Activated naive CD4-positive, alpha-beta T cell treated with anti-CD3 and anti-CD28 coated beads for 36 hours (primary cell): ENCODE measurements around the gene PRPF19. TPM values are rescaled to one million over a fixed set of nuclear protein-coding genes. Genes with fewer than 3 reads are reported as not detected.
A peak's percentile ranks its signal among the peaks of the same experiment; 100 is the strongest.

Experiments
- CTCF ChIA-PET: fragments of 350-600 bp; sonication (Branson Sonifier 250); formaldehyde crosslinking; loops from one replicate; lab custom pipeline; 2021; ENCODE audit warnings: antibody characterized with exemption; lab: Charles Lee
- DNase-seq: peaks from one replicate; pipeline ENCODE4 v3.0.0-alpha.2; 2020
- H3K27ac Mint-ChIP-seq: one replicate; pipeline ENCODE4 v1.8.0; 2021; ENCODE audit warnings: mild to moderate bottlenecking, mixed read lengths
- H3K27me3 Mint-ChIP-seq: one replicate; pipeline ENCODE4 v1.8.0; 2021; ENCODE audit warnings: low read depth, mixed read lengths
- H3K36me3 Mint-ChIP-seq: one replicate; pipeline ENCODE4 v1.8.0; 2021; ENCODE audit warnings: low read depth, mixed read lengths
- H3K4me1 Mint-ChIP-seq: one replicate; pipeline ENCODE4 v1.8.0; 2021; ENCODE audit warnings: low read depth, mixed read lengths
- H3K4me3 Mint-ChIP-seq: one replicate; pipeline ENCODE4 v1.8.0; 2021; ENCODE audit warnings: mild to moderate bottlenecking, moderate library complexity, mixed read lengths
- H3K9me3 Mint-ChIP-seq: one replicate; pipeline ENCODE4 v1.8.0; 2021; ENCODE audit warnings: mixed read lengths
- intact Hi-C: fragments of 100-400 bp; cut with micrococcal nuclease; formaldehyde crosslinking; loops from one replicate; pipeline ENCODE4 v1.15.1; 2023
- total RNA-seq, 2 experiments: library from RNA; stranded (reverse); gene quantifications; one replicate each; pipeline ENCODE4 v1.2.3, GENCODE V29; 2021

Gene PRPF19
- total RNA-seq, 2 experiments from 2014 or later, result 108 to 119 TPM

- Mint-ChIP-seq H3K9me3 (no peaks in the 10 kb centered on the region), H3K36me3 (peaks cover 54% of the 10 kb centered on the region), H3K4me1 (peaks cover 20% of the 10 kb centered on the region), H3K4me3 (no peak overlapping the region), H3K27me3 (no peaks in the 10 kb centered on the region), H3K27ac (no peak overlapping the region)
- DNase-seq, result no peak
- intact Hi-C loops, result loop anchor here (10.0 kb wide), 1 partner anchor 316 kb away; the partner anchor contains the start of gene VPS37C
- CTCF ChIA-PET, result interaction anchor here (0.8 kb wide), 1 partner anchor 11 kb away, joined by 3 read pairs; no protein-coding TSS in a partner anchor
Observed at GRCh38 chr11:60848714-60849151, 57.7 kb downstream of the PRPF19 start.

GRCh38 chr11:60847896-60848295 lies 58.5 kb downstream of the PRPF19 start:
- Mint-ChIP-seq H3K27ac (no peak overlapping the region), H3K4me1 (peaks cover 26% of the 10 kb centered on the region), H3K4me3 (no peak overlapping the region), H3K36me3 (peaks cover 52% of the 10 kb centered on the region), H3K27me3 (no peaks in the 10 kb centered on the region), H3K9me3 (no peaks in the 10 kb centered on the region)
- CTCF ChIA-PET, result interaction anchor here (3.4 kb wide), 1 partner anchor 16 kb away, joined by 13 read pairs; no protein-coding TSS in a partner anchor
- DNase-seq, result no peak
- intact Hi-C loops, result loop anchor here (10.0 kb wide), 1 partner anchor 317 kb away; the partner anchor contains the start of gene VPS37C

GRCh38 chr11:60847281-60847680 lies 59.1 kb downstream of the PRPF19 start:
- H3K36me3 Mint-ChIP-seq, result peaks cover 52% of the 10 kb centered on the region
- intact Hi-C loops, result loop anchor here (10.0 kb wide), 1 partner anchor 318 kb away; the partner anchor contains the start of gene VPS37C
- H3K27me3 Mint-ChIP-seq, result no peaks in the 10 kb centered on the region
- no peaks in the 10 kb centered on the region for H3K9me3 Mint-ChIP-seq
- H3K4me1 Mint-ChIP-seq, result peaks cover 26% of the 10 kb centered on the region
- H3K4me3 Mint-ChIP-seq, result no peak overlapping the region
- CTCF ChIA-PET, result interaction anchor here (3.4 kb wide), 1 partner anchor 15 kb away, joined by 13 read pairs; no protein-coding TSS in a partner anchor
- no peak overlapping the region for H3K27ac Mint-ChIP-seq
- DNase-seq, result no peak

- H3K27me3 Mint-ChIP-seq, result no peaks in the 10 kb centered on the region
- H3K4me1 Mint-ChIP-seq, result peaks cover 33% of the 10 kb centered on the region
- peaks cover 36% of the 10 kb centered on the region for H3K36me3 Mint-ChIP-seq
- no peak for DNase-seq
- H3K9me3 Mint-ChIP-seq, result no peaks in the 10 kb centered on the region
- H3K27ac Mint-ChIP-seq, result no peak overlapping the region
- H3K4me3 Mint-ChIP-seq, result peak overlapping the region; percentile 78
- CTCF ChIA-PET, result interaction anchor here (3.4 kb wide), 1 partner anchor 13 kb away, joined by 13 read pairs; no protein-coding TSS in a partner anchor
- intact Hi-C loops, result loop anchor here (10.0 kb wide), 1 partner anchor 319 kb away; the partner anchor contains the start of gene VPS37C
Observed at GRCh38 chr11:60845338-60845737, 61.0 kb downstream of the PRPF19 start.

GRCh38 chr11:60844870-60845221 lies 61.5 kb downstream of the PRPF19 start:
- peaks cover 33% of the 10 kb centered on the region for H3K4me1 Mint-ChIP-seq
- peak overlapping the region; percentile 78 for H3K4me3 Mint-ChIP-seq
- no peak overlapping the region for H3K27ac Mint-ChIP-seq
- no peak for DNase-seq
- intact Hi-C loops, result loop anchor here (1.0 to 10.0 kb wide), 4 partner anchors 42 to 517 kb away; partner anchors contain the start of genes CYB561A3, SLC15A3, TMEM138 and VPS37C
- CTCF ChIA-PET, result interaction anchor here (1.9 to 3.4 kb wide), 2 partner anchors 13 to 42 kb away, joined by 8 to 13 read pairs; no protein-coding TSS in a partner anchor
- no peaks in the 10 kb centered on the region for H3K27me3 Mint-ChIP-seq
- H3K36me3 Mint-ChIP-seq, result peaks cover 33% of the 10 kb centered on the region
- no peaks in the 10 kb centered on the region for H3K9me3 Mint-ChIP-seq

GRCh38 chr11:60844045-60844869 lies 62.1 kb downstream of the PRPF19 start:
- H3K4me1 Mint-ChIP-seq, result peaks cover 33% of the 10 kb centered on the region
- intact Hi-C loops, result loop anchor here (1.0 to 10.0 kb wide), 4 partner anchors 43 to 518 kb away; partner anchors contain the start of genes CYB561A3, SLC15A3, TMEM138 and VPS37C
- no peak overlapping the region for H3K27ac Mint-ChIP-seq
- H3K9me3 Mint-ChIP-seq, result no peaks in the 10 kb centered on the region
- no peak for DNase-seq
- peaks cover 31% of the 10 kb centered on the region for H3K36me3 Mint-ChIP-seq
- H3K4me3 Mint-ChIP-seq, result peak overlapping the region; percentile 78
- no peaks in the 10 kb centered on the region for H3K27me3 Mint-ChIP-seq
- CTCF ChIA-PET, result interaction anchor here (1.9 to 3.4 kb wide), 3 partner anchors 12 to 43 kb away, joined by 8 to 13 read pairs (median 10); no protein-coding TSS in a partner anchor

DNA sequence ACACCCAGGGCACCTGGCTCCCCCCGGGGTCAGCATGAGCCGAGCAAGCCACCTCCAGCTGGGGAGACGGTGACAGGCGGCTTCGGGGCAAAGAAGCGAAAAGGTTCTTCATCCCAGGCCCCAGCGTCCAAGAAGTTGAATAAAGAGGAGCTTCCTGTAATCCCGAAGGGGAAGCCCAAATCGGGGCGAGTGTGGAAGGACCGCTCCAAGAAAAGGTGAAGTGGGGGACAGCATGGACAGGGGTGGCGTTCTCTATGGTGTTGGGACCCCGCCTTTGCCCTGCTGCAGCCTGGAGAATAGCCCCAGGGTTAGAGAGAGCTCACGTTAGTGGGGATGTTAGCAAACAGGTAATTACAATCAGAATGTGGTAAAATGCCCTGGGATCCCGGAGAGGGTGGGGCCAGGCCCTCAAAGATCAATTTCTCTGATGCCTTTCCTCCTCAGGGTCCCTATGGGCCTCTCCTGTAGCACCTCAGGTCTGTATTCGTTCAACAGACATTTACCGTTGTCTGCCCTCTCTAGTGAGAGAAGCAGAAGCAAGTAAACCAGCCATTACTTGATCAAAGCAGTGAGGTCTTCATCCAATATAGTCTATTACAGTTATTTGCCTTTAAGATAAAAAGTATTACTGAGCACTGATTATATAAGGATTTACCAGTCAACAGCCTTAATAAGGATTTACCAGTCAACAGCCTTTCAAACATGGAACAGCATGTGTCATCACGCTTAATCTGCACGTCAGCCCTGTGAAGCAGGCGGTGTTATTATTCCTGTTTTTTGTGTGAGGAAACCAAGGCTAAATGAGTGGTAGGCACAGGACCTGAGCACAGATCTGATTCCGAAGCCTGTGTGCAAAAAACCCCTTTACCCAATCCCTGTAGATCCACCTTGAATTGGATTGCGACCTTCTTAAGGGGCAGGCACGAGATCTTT lies 63.5 kb downstream of the PRPF19 start:
- Mint-ChIP-seq H3K4me3 (peak overlapping the region; percentile 78), H3K36me3 (peaks cover 23% of the 10 kb centered on the region), H3K27me3 (no peaks in the 10 kb centered on the region), H3K4me1 (peaks cover 33% of the 10 kb centered on the region), H3K27ac (peak overlapping the region; percentile 33), H3K9me3 (no peaks in the 10 kb centered on the region)
- intact Hi-C loops, result loop anchor here (2.0 to 10.0 kb wide), 4 partner anchors 109 to 586 kb away; partner anchors contain the start of genes CPSF7, CYB561A3, SLC15A3 and TMEM138
- CTCF ChIA-PET, result interaction anchor here (0.7 to 1.9 kb wide), 3 partner anchors 11 to 279 kb away, joined by 3 to 10 read pairs (median 8); no protein-coding TSS in a partner anchor
- peak; percentile 13 for DNase-seq

DNA sequence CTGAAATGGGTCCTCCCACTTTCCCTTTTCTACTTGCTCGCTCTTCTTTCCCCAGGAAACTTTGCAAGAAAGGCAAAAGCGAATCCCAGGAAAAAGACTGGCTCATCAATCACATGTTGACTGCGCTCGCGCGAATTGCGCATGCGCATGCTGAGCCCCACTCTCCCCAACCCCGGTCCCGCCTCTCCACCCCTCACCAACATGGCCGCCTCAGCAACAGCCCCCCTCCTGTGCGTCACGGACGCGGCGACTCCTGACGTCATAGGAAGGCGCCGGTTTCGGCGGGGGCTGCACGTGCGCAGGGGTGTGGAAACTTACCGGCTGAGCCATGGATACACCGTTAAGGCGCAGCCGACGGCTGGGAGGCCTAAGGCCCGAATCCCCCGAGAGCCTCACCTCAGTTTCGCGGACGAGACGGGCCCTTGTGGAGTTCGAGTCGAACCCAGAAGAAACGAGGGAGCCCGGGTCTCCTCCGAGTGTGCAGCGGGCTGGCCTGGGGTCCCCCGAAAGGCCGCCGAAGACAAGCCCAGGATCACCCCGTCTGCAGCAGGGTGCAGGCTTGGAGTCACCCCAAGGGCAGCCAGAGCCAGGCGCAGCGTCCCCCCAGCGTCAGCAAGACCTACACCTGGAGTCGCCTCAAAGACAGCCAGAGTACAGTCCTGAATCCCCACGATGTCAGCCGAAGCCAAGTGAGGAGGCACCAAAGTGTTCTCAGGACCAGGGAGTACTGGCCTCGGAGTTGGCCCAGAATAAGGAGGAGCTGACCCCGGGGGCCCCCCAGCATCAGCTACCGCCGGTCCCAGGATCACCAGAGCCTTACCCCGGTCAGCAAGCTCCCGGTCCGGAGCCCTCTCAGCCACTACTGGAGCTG lies 64.4 kb downstream of the PRPF19 start, which contains the start of gene CCDC86:
TSS of gene CCDC86 (plus strand) at position 317 of the 871 bp plus-strand sequence. CDS start at position 329, 12 bp downstream.
- H3K27me3 Mint-ChIP-seq, result no peaks in the 10 kb centered on the region
- peak within 1 kb of the TSS; percentile 78 for H3K4me3 Mint-ChIP-seq
- DNase-seq, result peak; percentile 98
- H3K4me1 Mint-ChIP-seq, result peaks cover 33% of the 10 kb centered on the region
- no peaks in the 10 kb centered on the region for H3K9me3 Mint-ChIP-seq
- H3K27ac Mint-ChIP-seq, result peak within 1 kb of the TSS; percentile 86
- peaks cover 21% of the 10 kb centered on the region for H3K36me3 Mint-ChIP-seq
- CTCF ChIA-PET, result interaction anchor here (0.7 to 2.7 kb wide), 3 partner anchors 10 to 280 kb away, joined by 3 to 20 read pairs (median 10); no protein-coding TSS in a partner anchor
- intact Hi-C loops, result loop anchor here (1.0 to 10.0 kb wide), 5 partner anchors 64 to 587 kb away; partner anchors contain the start of genes CPSF7, CYB561A3, PRPF19 and SLC15A3
